D341Med (cell line): ENCODE measurements around the gene CORT.
"Not testable (repeated sequence)": the region's sequence is repeated elsewhere in the genome, so short reads cannot be mapped to it uniquely, and the experiment has no call there.

Experiments
- DNase-seq: peaks from one replicate; pipeline ENCODE4 v3.0.0; 2012; ENCODE audit warnings: low spot score

CORT gene

GRCh38 chr1:10438677-10439163 is 11.1 kb upstream of the CORT start:
- no peak for DNase-seq

GRCh38 chr1:10440305-10440704 is 9.5 kb upstream of the CORT start:
- no peak for DNase-seq

- DNase-seq: no peak
These were observed 9.0 kb upstream of the CORT start for GRCh38 chr1:10440794-10441193.

- no peak for DNase-seq
These were observed 5.6 kb upstream of the CORT start for GRCh38 chr1:10444248-10444647.

- DNase-seq: no peak
These were observed 4.9 kb upstream of the CORT start for GRCh38 chr1:10444795-10445397.

- DNase-seq: no peak
These were observed 2.9 kb upstream of the CORT start for GRCh38 chr1:10446790-10447422.

GRCh38 chr1:10450156-10450814 is 454 bp downstream of the CORT start:
- DNase-seq: no peak

GRCh38 chr1:10450836-10451235 is 1.0 kb downstream of the CORT start:
- no peak for DNase-seq

- DNase-seq: no peak
These were observed 1.5 kb downstream of the CORT start for GRCh38 chr1:10451287-10451686.

- DNase-seq: no peak
These were observed 6.2 kb downstream of the CORT start for GRCh38 chr1:10456048-10456447.

GRCh38 chr1:10456661-10457060 is 6.8 kb downstream of the CORT start:
- DNase-seq: no peak

- DNase-seq: not testable (repeated sequence)
These were observed 7.6 kb downstream of the CORT start for GRCh38 chr1:10457462-10457861.

- DNase-seq: no peak
These were observed 8.0 kb downstream of the CORT start for GRCh38 chr1:10457875-10458274.

GRCh38 chr1:10459184-10459583 is 9.4 kb downstream of the CORT start:
- no peak for DNase-seq

- DNase-seq: no peak
These were observed 17.2 kb downstream of the CORT start for GRCh38 chr1:10467078-10467477.

- DNase-seq: no peak
These were observed 20.2 kb downstream of the CORT start for GRCh38 chr1:10470043-10470442.

- DNase-seq: no peak
These were observed 21.8 kb downstream of the CORT start for GRCh38 chr1:10471411-10472219.

GRCh38 chr1:10472220-10473144 is 22.7 kb downstream of the CORT start, which contains the start of gene DFFA:
TSS of gene DFFA (minus strand) at chr1:10472529. CDS start at chr1:10472458, 71 bp downstream.
- DNase-seq: peak; percentile 92

GRCh38 chr1:10473145-10473765 is 23.4 kb downstream of the CORT start:
- DNase-seq: no peak

GRCh38 chr1:10474309-10474612 is 24.4 kb downstream of the CORT start:
- not testable (repeated sequence) for DNase-seq
